Common myeloid progenitor, CD34-positive (primary cell): ENCODE data around the gene APOA5.

Source experiments
- CTCF ChIA-PET: fragments of 350-600 bp; sonication (Branson Sonifier 250); formaldehyde crosslinking; loops from one replicate; lab custom pipeline; 2021; ENCODE audit warnings: antibody characterized with exemption; lab: Charles Lee
- POLR2A ChIA-PET: fragments of 350-600 bp; sonication (Branson Sonifier 250); formaldehyde crosslinking; loops from one replicate; lab custom pipeline; 2021; ENCODE audit warnings: antibody characterized with exemption; lab: Charles Lee
- DNase-seq, 3 donors: peaks; one replicate each; pipeline versions ENCODE4 v3.0.0 to v3.0.0-alpha.2; 2013
- H3K27ac ChIP-seq, 2 experiments: 1 replicate in 1 of 2; 2 replicates in 1 of 2; pipeline ENCODE4 v1.7.0; 2013; ENCODE audit warnings: inconsistent platforms in 2 of 2, low read length in 2 of 2, mild to moderate bottlenecking in 2 of 2, low read depth in 1 of 2, moderate library complexity in 1 of 2; ENCODE audit not compliant: severe bottlenecking in 2 of 2, insufficient read depth in 1 of 2, poor library complexity in 1 of 2
- H3K27me3 ChIP-seq, 5 experiments: replicated peaks in 2 of 5; 1 replicate in 3 of 5; 2 replicates in 2 of 5; pipeline versions ENCODE4 v1.6.1 to v1.7.0; 2013; ENCODE audit warnings: low read length in 4 of 5, mild to moderate bottlenecking in 2 of 5, moderate library complexity in 2 of 5, inconsistent platforms in 1 of 5; ENCODE audit not compliant: insufficient read depth in 5 of 5, control insufficient read depth in 4 of 5
- H3K36me3 ChIP-seq, 4 experiments: 1 replicate in 2 of 4; 2 replicates in 2 of 4; pipeline versions ENCODE4 v1.6.1 to v1.7.0; 2013; ENCODE audit warnings: low read length in 3 of 4, control low read depth in 1 of 4, mild to moderate bottlenecking in 1 of 4; ENCODE audit not compliant: control insufficient read depth in 4 of 4, insufficient read depth in 4 of 4
- H3K4me1 ChIP-seq, 4 experiments: 1 replicate in 3 of 4; 2 replicates in 1 of 4; pipeline versions ENCODE4 v1.6.1 to v1.7.1; 2013; ENCODE audit warnings: low read length in 3 of 4, mild to moderate bottlenecking in 3 of 4, control low read depth in 1 of 4, inconsistent platforms in 1 of 4, moderate library complexity in 1 of 4; ENCODE audit not compliant: control insufficient read depth in 4 of 4, insufficient read depth in 4 of 4; ENCODE audit errors: control extremely low read depth in 1 of 4
- H3K4me3 ChIP-seq, 7 experiments: 1 replicate in 4 of 7; 2 replicates in 3 of 7; pipeline versions ENCODE4 v1.5.1 to v1.7.0; 2013; ENCODE audit warnings: mild to moderate bottlenecking in 7 of 7, low read length in 6 of 7, moderate library complexity in 6 of 7, inconsistent platforms in 2 of 7, low read depth in 2 of 7, control low read depth in 1 of 7; ENCODE audit not compliant: insufficient read depth in 4 of 7, control insufficient read depth in 1 of 7; ENCODE audit errors: extremely low read depth in 1 of 7
- H3K9me3 ChIP-seq, 5 experiments: 1 replicate in 4 of 5; 2 replicates in 1 of 5; pipeline versions ENCODE4 v1.6.1 to v1.7.1; 2013; ENCODE audit warnings: low read length in 4 of 5, mild to moderate bottlenecking in 2 of 5, inconsistent platforms in 1 of 5, low read depth in 1 of 5, moderate library complexity in 1 of 5; ENCODE audit not compliant: control insufficient read depth in 4 of 5, insufficient read depth in 2 of 5; ENCODE audit errors: control extremely low read depth in 1 of 5
- WGBS: methylation state at CpG from one replicate; pipeline ENCODE4 v1.1.5; 2013; ENCODE audit not compliant: insufficient coverage; 5-methylcytosine and 5-hydroxymethylcytosine counted together

APOA5 gene

DNA sequence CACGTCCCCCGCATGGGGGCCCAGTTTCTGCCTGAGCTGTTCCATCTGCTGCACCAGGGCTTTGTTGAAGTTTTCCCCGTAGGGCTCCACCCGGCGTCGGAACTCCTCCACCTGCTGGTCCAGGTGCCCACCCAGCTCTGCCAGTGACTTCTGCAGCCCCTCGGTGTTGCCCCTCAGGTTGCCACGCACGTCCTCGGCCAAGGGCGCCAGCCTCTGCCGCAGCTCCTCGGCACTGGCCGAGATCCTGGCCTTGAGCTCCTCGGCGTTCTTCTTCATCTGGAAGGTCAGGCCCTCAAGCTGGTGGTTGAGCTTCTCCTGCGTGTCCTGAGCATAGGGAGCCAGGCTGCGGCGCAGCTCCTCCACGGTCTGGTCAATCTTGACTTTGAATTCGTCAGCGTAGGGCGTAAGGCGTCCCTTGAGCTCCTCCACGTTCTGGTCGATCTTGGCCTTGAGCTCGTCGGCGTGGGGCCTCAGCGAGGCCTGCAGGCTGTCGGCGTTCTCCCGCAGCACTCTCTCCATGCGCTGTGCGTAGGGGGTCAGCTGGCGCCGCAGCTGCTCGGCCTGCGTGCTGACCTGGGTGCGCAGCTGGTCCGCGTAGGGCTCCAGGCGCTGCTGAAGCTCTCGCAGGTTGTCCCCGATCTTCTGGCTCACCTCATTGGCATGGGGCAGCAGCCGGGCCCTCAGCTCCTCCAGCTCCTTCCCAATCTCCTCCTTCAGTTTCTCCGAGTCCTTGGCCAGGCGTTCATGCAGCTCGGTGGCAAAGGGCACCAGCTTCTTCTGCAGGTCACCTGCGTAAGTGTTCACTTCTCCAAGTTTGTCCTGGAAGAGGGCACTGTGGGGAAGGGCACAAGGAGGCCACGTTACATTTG lies 29.6 kb upstream of the APOA5 start:
- WGBS = 98% methylated on average over 49 of the region's 51 CpGs
- no peak for DNase-seq
- POLR2A ChIA-PET = no interaction called here
- CTCF ChIA-PET = interaction anchor here (0.9 to 1.9 kb wide), 7 partner anchors 9 to 404 kb away, joined by 3 to 7 read pairs (median 3); partner anchors contain the start of gene APOC3
- no peaks in the 10 kb centered on the region for H3K9me3 ChIP-seq
- no peak overlapping the region for H3K4me3 ChIP-seq
- H3K36me3 ChIP-seq = no peaks in the 10 kb centered on the region
- no peaks in the 10 kb centered on the region for H3K4me1 ChIP-seq
- no peaks in the 10 kb centered on the region for H3K27me3 ChIP-seq
- no peak overlapping the region for H3K27ac ChIP-seq

- ChIA-PET POLR2A (no interaction called here), CTCF (interaction anchor here (1.5 kb wide), 1 partner anchor 17 kb away, joined by 3 read pairs; no protein-coding TSS in a partner anchor)
- WGBS = 92% methylated on average over 7 of the region's 9 CpGs
These were observed 27.4 kb upstream of the APOA5 start for GRCh38 chr11:116819049-116819448.

DNA sequence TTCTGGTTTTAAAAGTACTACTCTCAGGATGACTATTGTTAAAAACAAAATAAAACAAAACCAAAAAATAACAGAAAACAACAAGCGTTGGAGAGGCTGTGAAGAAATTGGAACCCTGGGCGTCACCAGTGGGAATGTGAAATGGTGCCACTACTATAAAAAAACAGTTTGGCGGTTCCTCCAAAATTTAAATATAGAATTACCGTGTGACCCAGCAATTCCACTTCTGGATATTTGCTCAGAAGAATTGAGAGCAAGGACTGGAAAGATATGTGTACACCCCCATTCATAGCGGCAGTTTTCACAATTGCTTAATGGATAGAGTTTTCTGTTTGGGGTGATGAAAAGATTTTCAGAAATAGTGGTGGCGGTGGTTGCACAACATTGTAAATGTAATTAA lies 22.8 kb upstream of the APOA5 start:
- H3K4me3 ChIP-seq = no peak overlapping the region
- no peak for DNase-seq
- POLR2A ChIA-PET = no interaction called here
- H3K36me3 ChIP-seq = no peaks in the 10 kb centered on the region
- H3K9me3 ChIP-seq = no peaks in the 10 kb centered on the region
- WGBS = 100% methylated on average over 3 of the region's 6 CpGs
- H3K27ac ChIP-seq = no peak overlapping the region
- CTCF ChIA-PET = no interaction called here
- H3K4me1 ChIP-seq = no peaks in the 10 kb centered on the region
- peaks cover 0 to 2% (median 0%) of the 10 kb centered on the region in 5 experiments for H3K27me3 ChIP-seq

More at GRCh38 chr11:116819049-116819448, 27.4 kb upstream of the APOA5 start:
- H3K36me3 ChIP-seq = no peaks in the 10 kb centered on the region
- no peak for DNase-seq
- H3K4me1 ChIP-seq = no peaks in the 10 kb centered on the region
- H3K27ac ChIP-seq = no peak overlapping the region
- H3K4me3 ChIP-seq = no peak overlapping the region
- H3K9me3 ChIP-seq = no peaks in the 10 kb centered on the region
- no peaks in the 10 kb centered on the region for H3K27me3 ChIP-seq

DNA sequence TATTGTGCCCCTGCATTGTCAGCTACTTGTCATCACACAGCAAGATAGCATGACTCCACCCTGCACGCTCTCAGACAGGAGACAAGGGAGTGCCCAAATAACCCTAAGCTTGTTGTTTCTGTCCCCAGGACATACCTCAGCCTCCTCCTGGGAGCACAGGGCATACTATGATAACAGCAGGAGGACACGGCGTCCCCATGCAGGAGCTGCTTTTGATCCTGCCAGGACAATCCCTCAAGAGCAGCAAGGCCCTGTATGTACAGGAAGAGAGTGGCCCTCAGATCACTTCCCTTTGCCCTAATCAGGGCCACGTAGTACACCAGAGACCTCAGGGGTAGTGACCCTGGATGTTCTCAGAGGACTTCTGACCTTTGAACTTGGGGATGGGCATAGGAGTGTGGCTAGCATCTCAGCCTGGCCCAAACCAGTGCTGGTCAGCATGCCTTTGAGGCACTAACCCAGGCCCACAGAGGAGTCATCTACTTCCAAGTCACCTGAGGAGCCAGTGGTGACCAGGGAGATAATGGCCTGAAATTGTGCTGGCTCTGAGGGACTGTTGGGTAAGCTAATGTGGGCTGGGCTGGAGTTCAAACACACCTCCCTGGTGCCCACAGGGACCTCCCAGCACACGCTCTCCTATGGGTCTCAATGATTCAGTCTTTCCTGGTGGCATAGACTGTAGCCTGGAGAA lies 22.2 kb upstream of the APOA5 start:
- no peak overlapping the region for H3K4me3 ChIP-seq
- CTCF ChIA-PET = interaction anchor here (0.9 to 2.0 kb wide), 8 partner anchors 13 to 330 kb away, joined by 3 to 14 read pairs (median 4); partner anchors contain the start of genes APOA1, APOA5 and PAFAH1B2
- peaks cover 0 to 2% (median 0%) of the 10 kb centered on the region in 5 experiments for H3K27me3 ChIP-seq
- 89% methylated on average over 5 of the region's 5 CpGs for WGBS
- H3K4me1 ChIP-seq = no peaks in the 10 kb centered on the region
- no peaks in the 10 kb centered on the region for H3K9me3 ChIP-seq
- no peak overlapping the region for H3K27ac ChIP-seq
- DNase-seq = no peak
- H3K36me3 ChIP-seq = no peaks in the 10 kb centered on the region
- POLR2A ChIA-PET = interaction anchor here (0.6 kb wide), 1 partner anchor 367 kb away, joined by 3 read pairs; no protein-coding TSS in a partner anchor

DNA sequence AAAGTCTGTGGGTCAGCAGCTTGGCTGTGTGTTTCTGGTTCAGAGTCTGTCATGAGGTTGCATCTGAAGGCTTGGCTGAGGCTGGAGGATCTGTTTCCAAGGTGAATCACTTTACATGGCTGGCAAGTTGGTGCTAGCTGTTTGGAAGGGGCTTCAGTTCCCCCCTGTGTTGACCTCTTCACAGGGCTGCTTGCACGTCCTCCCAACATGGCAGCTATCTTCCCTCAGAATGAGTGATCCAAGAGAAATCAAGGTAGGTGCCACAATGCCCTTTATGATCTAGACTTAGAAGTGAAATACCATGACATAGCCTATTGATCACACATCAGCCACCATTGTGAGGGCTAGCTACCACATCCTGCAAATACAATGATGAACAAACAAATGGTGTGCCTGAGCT lies 21.5 kb upstream of the APOA5 start:
- 91% methylated on average over 1 of the region's 1 CpG for WGBS
- Histone ChIP-seq H3K4me1 (no peaks in the 10 kb centered on the region), H3K9me3 (no peaks in the 10 kb centered on the region), H3K27me3 (peaks cover 0 to 2% (median 0%) of the 10 kb centered on the region in 5 experiments), H3K27ac (no peak overlapping the region), H3K36me3 (no peaks in the 10 kb centered on the region), H3K4me3 (no peak overlapping the region)
- POLR2A ChIA-PET = interaction anchor here (0.6 kb wide), 1 partner anchor 368 kb away, joined by 3 read pairs; no protein-coding TSS in a partner anchor
- CTCF ChIA-PET = interaction anchor here (0.9 to 2.0 kb wide), 9 partner anchors 10 to 331 kb away, joined by 3 to 14 read pairs (median 4); partner anchors contain the start of genes APOA1, APOA4, APOA5 and PAFAH1B2
- no peak for DNase-seq

GRCh38 chr11:116812109-116812508 lies 20.4 kb upstream of the APOA5 start:
- Histone ChIP-seq H3K9me3 (no peaks in the 10 kb centered on the region), H3K27me3 (peaks cover 0 to 2% (median 0%) of the 10 kb centered on the region in 5 experiments), H3K36me3 (no peaks in the 10 kb centered on the region), H3K4me1 (no peaks in the 10 kb centered on the region), H3K27ac (no peak overlapping the region), H3K4me3 (no peak overlapping the region)
- WGBS = no CpG with 5 or more reads among the region's 4 CpGs
- DNase-seq = no peak
- ChIA-PET POLR2A (no interaction called here), CTCF (interaction anchor here (1.3 to 2.0 kb wide), 2 partner anchors 11 to 22 kb away, joined by 6 to 14 read pairs; partner anchors contain the start of genes APOA4 and APOA5)
